Heart left ventricle (tissue), 13 donors: Measurements from ENCODE around the gene DENND4B.
A peak's percentile ranks its signal among the peaks of the same experiment; 100 is the strongest.

ENCODE experiments used
- POLR2A ChIP-seq, 2 donors: fragments of 450-650 bp; IDR thresholded peaks; one replicate each; pipeline ENCODE4 v1.6.1; 2017; ENCODE audit warnings: antibody characterized with exemption in 2 of 2, mild to moderate bottlenecking in 2 of 2, moderate library complexity in 2 of 2
- TF ChIP-seq, protein P1 (sequence below), 12 donors: fragments of 200-600 bp; sonication (generic) in 4 of 12; IDR thresholded peaks; one replicate each; pipeline versions ENCODE4 v1.5.0 to v1.8.0; 2018 to 2022; ENCODE audit warnings: antibody characterized with exemption in 12 of 12, mild to moderate bottlenecking in 5 of 12
- donor health status: ischemic (EF 13 %, LVEDD 7.1; RV severe dilation, severe dysfunction).
- donor health status: DM: no; HTN: yes; CAD: no.
- donor health status: DM: no; HTN: no; CAD: no.
- donor health status: ischemic (EF 25% LVEDD 6.9; RV normal size, moderate dysfunction).
- donor health status: ischemic (EF 25% LVEDD 5.7; RV mildly dilated, moderate dysfunction).
- donor health status: ischemic (EF 35%, LVEDD 5.7; RV mildly dilated, moderate dysfunction).
- donor health status: nonischemic (EF 11% LVEDD 7.7; RV severe dilation, severe dysfunction).
- donor health status: DM: yes; HTN: yes; CAD: no.
- donor health status: PGD.
- donor health status: ischemic (EF 29% LVEDD 5.4; RV normal size, mild dysfunction).
- donor health status: nonischemic (EF 23%, LVEDD 6.1; RV moderate dilation, normal function).

DNA sequence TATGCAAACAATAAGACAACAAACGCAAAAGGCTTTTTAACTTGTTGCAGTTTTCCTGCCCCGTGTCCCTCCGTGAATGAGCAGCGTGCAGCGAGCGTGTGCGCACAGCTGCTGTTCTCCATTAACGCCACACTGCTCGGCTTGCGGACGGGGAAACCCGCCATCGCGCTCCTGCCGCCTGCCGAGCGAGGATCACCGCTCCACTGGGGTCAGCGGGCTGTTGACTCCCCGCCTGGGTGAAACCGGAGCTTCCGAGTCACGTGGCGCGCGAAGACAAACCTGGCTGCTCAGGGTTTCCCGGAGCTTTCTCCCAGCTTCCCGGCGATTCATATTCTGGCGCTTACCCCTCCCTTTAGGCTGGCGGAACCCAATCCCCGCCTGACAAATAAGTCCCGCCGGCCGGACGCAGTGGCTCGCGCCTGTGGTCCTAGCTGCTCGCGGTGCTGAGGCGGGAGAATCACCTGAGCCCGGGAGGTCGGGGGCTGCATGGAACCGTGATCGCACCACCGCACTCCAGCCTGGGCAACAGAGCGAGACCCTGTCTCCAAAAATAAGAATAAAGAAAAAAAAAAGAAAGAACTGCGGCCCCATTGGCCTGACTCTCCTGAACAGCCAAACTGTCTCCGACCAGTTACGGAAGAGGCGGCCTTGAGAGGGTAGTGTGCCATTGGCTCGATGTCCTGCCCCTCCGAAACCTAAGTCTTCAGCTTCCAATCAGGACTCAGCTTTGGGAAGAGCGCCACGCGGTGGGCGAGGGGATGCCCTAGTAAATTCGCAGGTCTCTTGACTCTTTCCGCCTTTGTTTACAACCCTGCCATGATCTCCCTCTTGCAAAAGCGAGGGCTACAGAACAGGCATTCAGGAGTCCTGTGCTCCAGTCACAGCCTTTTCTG is 20.8 kb upstream of the DENND4B start, which contains the start of gene CREB3L4:
- TF ChIP-seq, protein P1, sequence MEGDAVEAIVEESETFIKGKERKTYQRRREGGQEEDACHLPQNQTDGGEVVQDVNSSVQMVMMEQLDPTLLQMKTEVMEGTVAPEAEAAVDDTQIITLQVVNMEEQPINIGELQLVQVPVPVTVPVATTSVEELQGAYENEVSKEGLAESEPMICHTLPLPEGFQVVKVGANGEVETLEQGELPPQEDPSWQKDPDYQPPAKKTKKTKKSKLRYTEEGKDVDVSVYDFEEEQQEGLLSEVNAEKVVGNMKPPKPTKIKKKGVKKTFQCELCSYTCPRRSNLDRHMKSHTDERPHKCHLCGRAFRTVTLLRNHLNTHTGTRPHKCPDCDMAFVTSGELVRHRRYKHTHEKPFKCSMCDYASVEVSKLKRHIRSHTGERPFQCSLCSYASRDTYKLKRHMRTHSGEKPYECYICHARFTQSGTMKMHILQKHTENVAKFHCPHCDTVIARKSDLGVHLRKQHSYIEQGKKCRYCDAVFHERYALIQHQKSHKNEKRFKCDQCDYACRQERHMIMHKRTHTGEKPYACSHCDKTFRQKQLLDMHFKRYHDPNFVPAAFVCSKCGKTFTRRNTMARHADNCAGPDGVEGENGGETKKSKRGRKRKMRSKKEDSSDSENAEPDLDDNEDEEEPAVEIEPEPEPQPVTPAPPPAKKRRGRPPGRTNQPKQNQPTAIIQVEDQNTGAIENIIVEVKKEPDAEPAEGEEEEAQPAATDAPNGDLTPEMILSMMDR (IDR thresholded peaks at IDR 0.05), result peak; percentile 18 to 65 (median 44)
- peak in 1 of 2 donors; percentile 86 for TF ChIP-seq POLR2A (IDR thresholded peaks at IDR 0.05)
